Hepatocyte (in vitro differentiated cells): Measurements from ENCODE around the gene CTSH.
"Not testable (repeated sequence)": the region's sequence is repeated elsewhere in the genome, so short reads cannot be mapped to it uniquely, and the experiment has no call there.

Experiments
- CTCF ChIP-seq: fragments of 200-600 bp; sonication (generic); IDR thresholded peaks from 2 replicates; pipeline ENCODE4 v1.5.1; 2016; ENCODE audit warnings: antibody characterized with exemption, mild to moderate bottlenecking; ENCODE audit not compliant: poor library complexity
- EZH2 ChIP-seq: fragments of 200-600 bp; sonication (generic); IDR thresholded peaks from 2 replicates; pipeline ENCODE4 v1.6.1; 2016; ENCODE audit warnings: antibody characterized with exemption, mild to moderate bottlenecking, borderline replicate concordance
- EZH2phosphoT487 ChIP-seq: fragments of 200-600 bp; sonication (generic); IDR thresholded peaks from one replicate; pipeline ENCODE4 v1.6.1; 2018; ENCODE audit warnings: antibody characterized with exemption, mild to moderate bottlenecking, low read depth, moderate library complexity; ENCODE audit not compliant: unreplicated experiment, severe bottlenecking

DNA sequence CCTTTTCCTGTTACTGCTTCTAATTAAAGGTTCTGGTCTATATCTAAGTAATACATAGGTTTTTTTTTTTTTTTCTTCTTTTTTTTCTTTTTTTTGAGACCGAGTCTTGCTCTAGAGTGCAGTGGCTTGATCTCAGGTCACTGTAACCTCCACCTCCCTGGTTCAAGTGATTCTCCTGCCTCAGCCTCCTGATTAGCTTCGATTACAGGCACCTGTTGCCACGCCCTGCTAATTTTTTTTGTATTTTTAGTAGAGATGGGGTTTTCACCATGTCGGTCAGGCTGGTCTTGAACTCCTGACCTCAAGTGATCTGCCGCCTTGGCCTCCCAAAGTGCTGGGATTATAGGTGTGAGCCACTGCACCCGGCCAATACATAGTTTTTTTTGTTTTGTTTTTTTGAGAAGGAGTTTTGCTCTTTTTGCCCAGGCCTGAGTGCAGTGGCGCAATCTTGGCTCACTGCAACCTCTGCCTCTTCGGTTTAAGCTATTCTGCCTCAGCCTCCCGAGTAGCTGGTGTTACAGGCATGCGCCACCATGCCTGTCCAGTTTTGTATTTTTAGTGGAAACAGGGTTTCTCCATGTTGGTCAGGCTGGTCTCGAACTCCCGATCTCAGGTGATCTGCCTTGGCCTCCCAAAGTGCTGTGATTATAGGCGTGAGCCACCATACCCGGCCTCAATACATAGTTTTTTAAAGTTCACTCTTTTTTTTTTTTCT, 43.9 kb downstream of the CTSH start:
- TF ChIP-seq EZH2, CTCF, EZH2phosphoT487: not testable (repeated sequence)
